CD4-positive, alpha-beta T cell treated with Interleukin-4 for 1 hour (primary cell): ENCODE results near the gene CDH24.
"Not testable (repeated sequence)": the region's sequence is repeated elsewhere in the genome, so short reads cannot be mapped to it uniquely, and the experiment has no call there.

Experiments
- DNase-seq, 2 donors: peaks; one replicate each; pipeline ENCODE4 v3.0.0-alpha.2; 2020 to 2022

The CDH24 gene

GRCh38 chr14:23015618-23016017 is 41.7 kb downstream of the CDH24 start:
- no peak for DNase-seq

- not testable (repeated sequence) for DNase-seq
Observed at GRCh38 chr14:23013749-23014054, 43.6 kb downstream of the CDH24 start.

GRCh38 chr14:23013054-23013748 is 44.1 kb downstream of the CDH24 start:
- no peak for DNase-seq

- DNase-seq: peak; percentile 77 to 79
Observed at GRCh38 chr14:23009939-23010726, 47.2 kb downstream of the CDH24 start, which contains the start of gene C14orf93. TSS of gene C14orf93 (minus strand) at chr14:23010143. CDS start at chr14:22999023, 11,120 bp downstream.

GRCh38 chr14:23009483-23009938 is 47.8 kb downstream of the CDH24 start:
- DNase-seq: no peak

GRCh38 chr14:23008831-23009230 is 48.5 kb downstream of the CDH24 start:
- DNase-seq: no peak

GRCh38 chr14:23006544-23007419 is 50.5 kb downstream of the CDH24 start:
- DNase-seq: peak; percentile 98 to 99

GRCh38 chr14:23006188-23006534 is 51.2 kb downstream of the CDH24 start:
- no peak for DNase-seq

- DNase-seq: no peak
Observed at GRCh38 chr14:23005451-23006187, 51.7 kb downstream of the CDH24 start.

GRCh38 chr14:23004274-23004673 is 53.0 kb downstream of the CDH24 start:
- DNase-seq: not testable (repeated sequence)

GRCh38 chr14:23002592-23002991 is 54.7 kb downstream of the CDH24 start:
- DNase-seq: no peak

GRCh38 chr14:23000860-23001259 is 56.5 kb downstream of the CDH24 start:
- no peak for DNase-seq

- no peak for DNase-seq
Observed at GRCh38 chr14:22998329-22999012, 58.8 kb downstream of the CDH24 start.

GRCh38 chr14:22997676-22998323 is 59.5 kb downstream of the CDH24 start:
- DNase-seq: no peak
